Mesothelial cell of epicardium (in vitro differentiated cells): ENCODE data around the gene C16orf82. TPM values are rescaled to one million over a fixed set of nuclear protein-coding genes. Genes with fewer than 3 reads are reported as not detected.

Experiments used
- DNase-seq, 2 experiments: peaks; one replicate each; pipeline ENCODE4 v3.0.0; 2021; ENCODE audit warnings: low spot score in 2 of 2; ENCODE audit not compliant: unreplicated experiment in 2 of 2
- H3K27ac Mint-ChIP-seq: 2 replicates; pipeline ENCODE4 v1.8.0; 2021; ENCODE audit warnings: mixed read lengths
- H3K27me3 Mint-ChIP-seq: 2 replicates; pipeline ENCODE4 v1.8.0; 2021; ENCODE audit warnings: low read depth, mixed read lengths
- H3K36me3 Mint-ChIP-seq: 2 replicates; pipeline ENCODE4 v1.8.0; 2021; ENCODE audit warnings: mixed read lengths
- H3K4me1 Mint-ChIP-seq: 2 replicates; pipeline ENCODE4 v1.8.0; 2021; ENCODE audit warnings: mixed read lengths
- H3K4me3 Mint-ChIP-seq: 2 replicates; pipeline ENCODE4 v1.8.0; 2021; ENCODE audit warnings: mild to moderate bottlenecking, moderate library complexity, mixed read lengths
- H3K9me3 Mint-ChIP-seq: 2 replicates; pipeline ENCODE4 v1.8.0; 2021; ENCODE audit warnings: mixed read lengths
- total RNA-seq: library from RNA; stranded (reverse); gene quantifications from 3 replicates; pipeline ENCODE4 v1.2.1, GENCODE V29; 2021
- TF ChIP-seq, protein P1 (sequence below): fragments of 200-600 bp; sonication (generic); IDR thresholded peaks from one replicate; pipeline ENCODE4 v1.5.0; 2021; ENCODE audit warnings: antibody characterized with exemption; ENCODE audit not compliant: unreplicated experiment

The C16orf82 gene
- total RNA-seq, 1 donor from 2014 or later: not detected

DNA sequence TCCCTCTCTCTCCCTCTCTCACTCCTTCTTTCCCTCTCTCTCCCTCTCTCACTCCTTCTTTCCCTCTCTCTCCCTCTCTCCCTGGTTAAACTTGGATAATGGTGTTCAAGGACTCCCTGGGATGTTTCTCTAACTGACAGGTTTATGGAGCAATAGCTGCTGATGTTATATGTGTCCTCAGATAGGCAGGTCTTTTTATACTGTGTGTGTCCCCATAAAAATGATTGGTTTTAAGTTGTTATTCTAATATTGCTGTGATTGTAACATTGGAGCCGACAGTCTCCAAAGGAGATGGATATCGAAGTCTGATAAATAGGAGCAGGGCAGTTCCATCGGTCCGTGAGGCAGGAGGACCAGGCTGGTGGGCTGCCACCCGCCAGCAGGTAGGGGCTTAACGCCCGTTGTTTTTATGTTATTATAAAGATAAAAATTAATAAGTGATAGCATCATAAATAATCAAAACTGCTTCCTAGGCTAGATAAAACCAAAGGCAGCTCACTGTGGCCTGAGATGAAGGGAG is 38.1 kb upstream of the C16orf82 start:
- DNase-seq: no peak
- peaks cover 32% of the 10 kb centered on the region for H3K27me3 Mint-ChIP-seq
- H3K36me3 Mint-ChIP-seq: no peaks in the 10 kb centered on the region
- H3K4me1 Mint-ChIP-seq: no peaks in the 10 kb centered on the region
- H3K9me3 Mint-ChIP-seq: peaks cover under 1% of the 10 kb centered on the region
- TF ChIP-seq, protein P1, sequence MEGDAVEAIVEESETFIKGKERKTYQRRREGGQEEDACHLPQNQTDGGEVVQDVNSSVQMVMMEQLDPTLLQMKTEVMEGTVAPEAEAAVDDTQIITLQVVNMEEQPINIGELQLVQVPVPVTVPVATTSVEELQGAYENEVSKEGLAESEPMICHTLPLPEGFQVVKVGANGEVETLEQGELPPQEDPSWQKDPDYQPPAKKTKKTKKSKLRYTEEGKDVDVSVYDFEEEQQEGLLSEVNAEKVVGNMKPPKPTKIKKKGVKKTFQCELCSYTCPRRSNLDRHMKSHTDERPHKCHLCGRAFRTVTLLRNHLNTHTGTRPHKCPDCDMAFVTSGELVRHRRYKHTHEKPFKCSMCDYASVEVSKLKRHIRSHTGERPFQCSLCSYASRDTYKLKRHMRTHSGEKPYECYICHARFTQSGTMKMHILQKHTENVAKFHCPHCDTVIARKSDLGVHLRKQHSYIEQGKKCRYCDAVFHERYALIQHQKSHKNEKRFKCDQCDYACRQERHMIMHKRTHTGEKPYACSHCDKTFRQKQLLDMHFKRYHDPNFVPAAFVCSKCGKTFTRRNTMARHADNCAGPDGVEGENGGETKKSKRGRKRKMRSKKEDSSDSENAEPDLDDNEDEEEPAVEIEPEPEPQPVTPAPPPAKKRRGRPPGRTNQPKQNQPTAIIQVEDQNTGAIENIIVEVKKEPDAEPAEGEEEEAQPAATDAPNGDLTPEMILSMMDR: no peak
- H3K4me3 Mint-ChIP-seq: no peak overlapping the region
- no peak overlapping the region for H3K27ac Mint-ChIP-seq

DNA sequence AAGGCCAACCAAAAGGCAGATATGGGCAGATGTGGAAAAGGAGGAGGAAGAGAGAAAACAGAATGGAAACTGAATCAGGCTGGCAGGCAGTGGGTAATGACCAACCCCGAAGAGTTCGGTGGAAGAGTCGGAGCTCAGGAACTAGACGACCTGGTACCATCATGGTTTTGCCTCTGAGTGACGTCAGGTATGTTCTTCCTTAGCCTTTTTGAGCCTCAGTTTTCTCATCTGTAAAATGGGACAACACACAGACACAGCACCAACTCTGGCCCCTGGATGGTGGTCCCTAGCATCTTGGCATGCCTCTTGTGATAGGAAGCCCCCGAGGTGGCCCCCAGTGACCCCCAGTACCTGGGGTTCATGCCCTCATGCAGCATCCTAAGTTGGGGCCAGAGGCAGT is 37.2 kb upstream of the C16orf82 start:
- TF ChIP-seq, protein P1: no peak
- H3K36me3 Mint-ChIP-seq: no peaks in the 10 kb centered on the region
- DNase-seq: no peak
- no peak overlapping the region for H3K4me3 Mint-ChIP-seq
- no peaks in the 10 kb centered on the region for H3K9me3 Mint-ChIP-seq
- H3K4me1 Mint-ChIP-seq: no peaks in the 10 kb centered on the region
- no peak overlapping the region for H3K27ac Mint-ChIP-seq
- peaks cover 32% of the 10 kb centered on the region for H3K27me3 Mint-ChIP-seq

DNA sequence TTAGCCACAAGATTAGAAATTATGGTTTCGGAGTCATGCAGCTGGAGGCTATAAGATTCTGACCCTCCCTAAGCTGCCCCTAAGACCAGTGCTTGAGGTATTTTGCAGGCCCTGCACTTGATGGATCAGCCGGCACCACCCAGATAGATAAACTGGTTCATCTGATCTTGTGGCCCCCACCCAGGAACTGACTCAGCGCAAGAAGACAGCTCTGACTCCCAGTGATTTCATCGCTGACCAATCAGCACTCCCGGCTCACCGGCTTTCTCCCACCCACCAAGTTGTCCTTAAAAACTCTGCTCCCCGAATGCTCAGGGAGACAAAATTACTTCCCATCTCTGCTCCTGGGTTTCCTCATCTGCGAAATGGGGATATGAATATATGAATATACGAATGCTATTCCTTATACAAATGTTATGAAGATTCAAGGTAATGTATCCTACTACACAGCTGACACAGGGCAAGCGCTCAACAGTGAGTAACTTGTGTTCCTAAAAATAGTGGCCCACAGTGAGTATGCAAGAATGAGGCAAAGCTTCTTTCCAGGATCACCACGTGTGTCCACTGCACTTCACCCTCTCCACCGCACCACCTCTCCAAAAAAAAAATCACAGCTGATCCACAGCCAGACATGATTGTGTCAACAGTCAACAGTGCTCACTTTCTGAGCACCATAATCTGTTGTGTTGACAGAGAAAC is 33.3 kb upstream of the C16orf82 start:
- TF ChIP-seq, protein P1: no peak
- no peak for DNase-seq
- Mint-ChIP-seq H3K27ac (no peak overlapping the region), H3K27me3 (peaks cover 19% of the 10 kb centered on the region), H3K4me3 (no peak overlapping the region), H3K36me3 (no peaks in the 10 kb centered on the region), H3K4me1 (no peaks in the 10 kb centered on the region), H3K9me3 (peaks cover 7% of the 10 kb centered on the region)

DNA sequence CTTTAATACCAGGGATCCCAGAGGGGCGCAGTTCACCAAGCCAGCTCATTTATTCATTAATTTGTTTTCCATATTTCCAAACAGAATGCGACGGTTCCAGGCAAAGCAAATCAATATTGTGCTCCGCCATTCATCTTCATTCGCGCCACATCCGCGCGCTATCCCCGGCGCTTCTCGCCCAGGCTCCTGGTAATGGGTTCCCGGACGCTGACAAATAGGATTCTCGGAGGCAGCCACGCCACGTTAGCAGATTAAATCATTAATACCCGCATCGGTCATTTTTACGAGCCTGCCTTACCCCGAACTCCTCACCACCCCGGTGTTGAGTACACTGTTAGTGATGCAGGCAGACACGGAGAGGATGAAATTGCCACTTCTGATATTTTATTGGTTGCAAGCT is 26.0 kb upstream of the C16orf82 start:
- DNase-seq: no peak
- Mint-ChIP-seq H3K27me3 (peaks cover 17% of the 10 kb centered on the region), H3K4me3 (no peak overlapping the region), H3K36me3 (no peaks in the 10 kb centered on the region), H3K4me1 (no peaks in the 10 kb centered on the region), H3K9me3 (peaks cover 15% of the 10 kb centered on the region), H3K27ac (no peak overlapping the region)
- TF ChIP-seq, protein P1: no peak

DNA sequence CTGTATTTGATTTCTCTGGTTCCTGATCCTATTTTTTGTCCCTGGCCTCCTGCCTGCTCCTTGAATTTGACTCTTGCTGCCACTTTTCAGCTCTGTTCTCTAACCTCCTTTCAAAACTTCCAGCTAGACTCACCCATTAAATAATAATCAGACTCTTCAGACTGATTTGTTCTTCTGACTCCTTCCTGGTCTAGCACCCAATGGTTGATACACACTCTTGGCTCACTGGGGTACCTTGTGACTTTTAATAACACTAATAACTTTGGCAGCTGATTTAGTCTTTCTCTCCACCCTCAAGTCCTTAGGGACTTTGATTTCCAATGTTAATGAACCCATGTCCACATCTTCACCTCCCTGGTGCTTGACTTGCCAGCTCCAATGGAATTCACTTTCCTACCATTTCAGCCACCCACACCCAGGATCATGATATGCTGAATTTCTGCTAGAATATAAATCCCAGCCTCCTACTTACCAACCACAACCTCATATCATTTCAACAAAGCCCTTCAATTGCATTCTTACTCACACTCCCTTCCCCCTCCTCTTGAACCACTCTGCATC is 19.7 kb upstream of the C16orf82 start:
- Mint-ChIP-seq H3K9me3 (no peaks in the 10 kb centered on the region), H3K4me3 (no peak overlapping the region), H3K4me1 (no peaks in the 10 kb centered on the region), H3K27me3 (peaks cover 2% of the 10 kb centered on the region), H3K36me3 (no peaks in the 10 kb centered on the region), H3K27ac (no peak overlapping the region)
- DNase-seq: no peak
- TF ChIP-seq, protein P1: no peak
